H9 (cell line): ENCODE data around the gene NCF2. TPM values are rescaled to one million over a fixed set of nuclear protein-coding genes. Genes with fewer than 3 reads are reported as not detected.

ENCODE experiments used
- DNase-seq: peaks from one replicate; pipeline ENCODE4 v3.0.0-alpha.2; 2017
- H2AFZ ChIP-seq: one replicate; pipeline ENCODE4 v1.6.1; 2013; ENCODE audit warnings: mild to moderate bottlenecking, low read length, control low read depth, moderate library complexity
- H2AK5ac ChIP-seq: 2 replicates; pipeline ENCODE4 v1.6.1; 2013; ENCODE audit warnings: low read length, control low read depth, mixed read lengths; ENCODE audit not compliant: insufficient read length
- H2BK120ac ChIP-seq: one replicate; pipeline ENCODE4 v1.6.1; 2013; ENCODE audit warnings: low read depth, mild to moderate bottlenecking, low read length, control low read depth, inconsistent platforms; ENCODE audit not compliant: poor library complexity, severe bottlenecking
- H2BK12ac ChIP-seq: 2 replicates; pipeline ENCODE4 v1.6.1; 2013; ENCODE audit warnings: low read length, control low read depth, mixed read lengths, low read depth; ENCODE audit not compliant: insufficient read length
- H2BK15ac ChIP-seq: 2 replicates; pipeline ENCODE4 v1.6.1; 2013; ENCODE audit warnings: low read depth, low read length, control low read depth
- H2BK20ac ChIP-seq: one replicate; pipeline ENCODE4 v1.6.1; 2013; ENCODE audit warnings: low read depth, mild to moderate bottlenecking, low read length, control low read depth, inconsistent platforms; ENCODE audit not compliant: poor library complexity, severe bottlenecking
- H2BK5ac ChIP-seq: 2 replicates; pipeline ENCODE4 v1.6.1; 2013; ENCODE audit warnings: low read length, control low read depth, mixed read lengths; ENCODE audit not compliant: insufficient read length
- H3K14ac ChIP-seq: 2 replicates; pipeline ENCODE4 v1.6.1; 2013; ENCODE audit warnings: low read length, control low read depth; ENCODE audit not compliant: insufficient read depth
- H3K18ac ChIP-seq: 2 replicates; pipeline ENCODE4 v1.6.1; 2013; ENCODE audit warnings: low read depth, mild to moderate bottlenecking, mixed read lengths, low read length, control low read depth; ENCODE audit not compliant: insufficient read length
- H3K23ac ChIP-seq: 2 replicates; pipeline ENCODE4 v1.6.1; 2013; ENCODE audit warnings: low read length, control low read depth, mixed read lengths, low read depth; ENCODE audit not compliant: insufficient read length
- H3K23me2 ChIP-seq: 2 replicates; pipeline ENCODE4 v1.6.1; 2013; ENCODE audit warnings: low read depth, mild to moderate bottlenecking, mixed read lengths, low read length, control low read depth; ENCODE audit not compliant: insufficient read length, poor library complexity, severe bottlenecking
- H3K27ac ChIP-seq: 2 replicates; pipeline ENCODE4 v1.5.1; 2013; ENCODE audit warnings: low read length, control low read depth, mixed read lengths, low read depth; ENCODE audit not compliant: insufficient read length
- H3K27me3 ChIP-seq: 2 replicates; pipeline ENCODE4 v1.6.1; 2013; ENCODE audit warnings: low read length, control low read depth, inconsistent platforms; ENCODE audit not compliant: insufficient read depth
- H3K4ac ChIP-seq: 2 replicates; pipeline ENCODE4 v1.6.1; 2013; ENCODE audit warnings: low read depth, mild to moderate bottlenecking, control low read depth, inconsistent platforms, low read length, moderate library complexity
- H3K4me1 ChIP-seq: 2 replicates; pipeline ENCODE4 v1.6.1; 2013; ENCODE audit warnings: low read length, control low read depth, inconsistent platforms; ENCODE audit not compliant: insufficient read depth
- H3K4me2 ChIP-seq: 2 replicates; pipeline ENCODE4 v1.6.1; 2013; ENCODE audit warnings: low read length, control low read depth, mixed read lengths; ENCODE audit not compliant: insufficient read length, insufficient read depth
- H3K56ac ChIP-seq: 2 replicates; pipeline ENCODE4 v1.6.1; 2013; ENCODE audit warnings: low read depth, mild to moderate bottlenecking, mixed read lengths, low read length, control low read depth; ENCODE audit not compliant: insufficient read length
- H3K79me1 ChIP-seq: 2 replicates; pipeline ENCODE4 v1.6.1; 2013; ENCODE audit warnings: low read depth, mild to moderate bottlenecking, moderate library complexity, low read length, control low read depth, inconsistent platforms; ENCODE audit not compliant: insufficient read depth, poor library complexity, severe bottlenecking
- H3K79me2 ChIP-seq: 2 replicates; pipeline ENCODE4 v1.6.1; 2013; ENCODE audit warnings: low read length, control low read depth, inconsistent platforms; ENCODE audit not compliant: insufficient read depth
- H3K9ac ChIP-seq: 2 replicates; pipeline ENCODE4 v1.6.1; 2013; ENCODE audit warnings: low read length, control low read depth, mixed read lengths; ENCODE audit not compliant: insufficient read length; ENCODE audit errors: extremely low read depth
- H3K9me3 ChIP-seq: one replicate; pipeline ENCODE4 v1.6.1; 2013; ENCODE audit warnings: low read depth, low read length, inconsistent platforms; ENCODE audit not compliant: control insufficient read depth
- H3T11ph ChIP-seq: one replicate; pipeline ENCODE4 v1.6.1; 2013; ENCODE audit warnings: mild to moderate bottlenecking, low read length, control low read depth, inconsistent platforms
- H4K20me1 ChIP-seq: one replicate; pipeline ENCODE4 v1.6.1; 2013; ENCODE audit not compliant: control insufficient read depth, insufficient read length, insufficient read depth
- H4K5ac ChIP-seq: 2 replicates; pipeline ENCODE4 v1.6.1; 2013; ENCODE audit warnings: low read depth, mild to moderate bottlenecking, mixed read lengths, low read length, control low read depth; ENCODE audit not compliant: insufficient read length
- H4K8ac ChIP-seq: replicated peaks from 2 replicates; pipeline ENCODE4 v1.6.1; 2013; ENCODE audit warnings: low read length, control low read depth, mixed read lengths, low read depth; ENCODE audit not compliant: insufficient read length
- H4K91ac ChIP-seq: 2 replicates; pipeline ENCODE4 v1.6.1; 2013; ENCODE audit warnings: low read depth, mild to moderate bottlenecking, moderate library complexity, mixed read lengths, low read length, control low read depth; ENCODE audit not compliant: insufficient read length
- H3K27ac Mint-ChIP-seq, 3 experiments: 2 replicates in 2 of 3; 3 replicates in 1 of 3; pipeline ENCODE4 v1.8.0; 2020 to 2021; ENCODE audit warnings: mixed read lengths in 3 of 3, mild to moderate bottlenecking in 1 of 3, moderate library complexity in 1 of 3
- H3K27me3 Mint-ChIP-seq: 2 replicates; pipeline ENCODE4 v1.8.0; 2021; ENCODE audit warnings: low read depth, mild to moderate bottlenecking, moderate library complexity, mixed read lengths
- H3K36me3 Mint-ChIP-seq, 3 experiments: 2 replicates in 2 of 3; 3 replicates in 1 of 3; pipeline ENCODE4 v1.8.0; 2020 to 2021; ENCODE audit warnings: low read depth in 3 of 3, mixed read lengths in 3 of 3; ENCODE audit not compliant: insufficient read depth in 1 of 3
- H3K4me1 Mint-ChIP-seq, 2 experiments: 2 replicates each; pipeline ENCODE4 v1.8.0; 2020; ENCODE audit warnings: mixed read lengths in 2 of 2
- H3K4me3 Mint-ChIP-seq, 2 experiments: 2 replicates in 1 of 2; 3 replicates in 1 of 2; pipeline ENCODE4 v1.8.0; 2020 to 2021; ENCODE audit warnings: mild to moderate bottlenecking in 2 of 2, mixed read lengths in 2 of 2, moderate library complexity in 1 of 2
- H3K9me3 Mint-ChIP-seq, 2 experiments: 2 replicates in 1 of 2; 3 replicates in 1 of 2; pipeline ENCODE4 v1.8.0; 2020; ENCODE audit warnings: mild to moderate bottlenecking in 2 of 2, mixed read lengths in 2 of 2, moderate library complexity in 1 of 2
- CTCF ChIP-seq: fragments of 200-600 bp; sonication (generic); conservative IDR thresholded peaks from 3 replicates; pipeline ENCODE4 v1.8.0; 2021; ENCODE audit warnings: antibody characterized with exemption, mild to moderate bottlenecking
- WGBS: extraction: QIAGEN DNeasy Blood & Tissue Kit; methylation state at CpG from one replicate; pipeline ENCODE4 v1.1.7; 2013; ENCODE audit warnings: missing lambda C conversion rate, low lambda C conversion rate, mixed read lengths; ENCODE audit not compliant: insufficient read length; ENCODE audit errors: extremely low coverage; 5-methylcytosine and 5-hydroxymethylcytosine counted together
- total RNA-seq: library from RNA; stranded (reverse); gene quantifications from 2 replicates; pipeline ENCODE4 v1.2.1, GENCODE V29; 2021

NCF2 gene
- total RNA-seq, 1 experiment from 2014 or later, result not detected

- DNase-seq, result no peak
- H3K9me3 ChIP-seq, result no peaks in the 10 kb centered on the region
- no peak overlapping the region for H3K4me2 ChIP-seq
- H4K5ac ChIP-seq, result no peak overlapping the region
- no peak overlapping the region for H2AK5ac ChIP-seq
- no peaks in the 10 kb centered on the region for H3K9me3 Mint-ChIP-seq
- H3K23me2 ChIP-seq, result no peaks in the 10 kb centered on the region
- H4K8ac ChIP-seq, result no peak overlapping the region
- no peak overlapping the region for H2BK20ac ChIP-seq
- H3K27me3 ChIP-seq, result no peaks in the 10 kb centered on the region
- peaks cover 28% of the 10 kb centered on the region in 2 experiments for H3K4me1 Mint-ChIP-seq
- no peak overlapping the region for H3K4me3 Mint-ChIP-seq
- H3K9ac ChIP-seq, result no peak overlapping the region
- H2BK12ac ChIP-seq, result no peak overlapping the region
- no peaks in the 10 kb centered on the region for H3K27me3 Mint-ChIP-seq
- no CpG with 5 or more reads among the region's 3 CpGs for WGBS
- H3K18ac ChIP-seq, result no peak overlapping the region
- H4K20me1 ChIP-seq, result no peaks in the 10 kb centered on the region
- no peak overlapping the region for H3K14ac ChIP-seq
- no peak overlapping the region for H3K4ac ChIP-seq
- no peak overlapping the region for H3K27ac Mint-ChIP-seq
- H2BK15ac ChIP-seq, result no peak overlapping the region
- no peak overlapping the region for H2BK5ac ChIP-seq
- peaks cover 4% of the 10 kb centered on the region; the same call in 1 of the 2 replicates for H3K4me1 ChIP-seq
- H2AFZ ChIP-seq, result no peak overlapping the region
- no peak overlapping the region for H4K91ac ChIP-seq
- no peak overlapping the region for H3K23ac ChIP-seq
- no peak overlapping the region for H2BK120ac ChIP-seq
- no peak for TF ChIP-seq CTCF
- H3K27ac ChIP-seq, result no peak overlapping the region
- no peaks in the 10 kb centered on the region for H3K36me3 Mint-ChIP-seq
- H3T11ph ChIP-seq, result no peak overlapping the region
- no peaks in the 10 kb centered on the region for H3K79me1 ChIP-seq
- no peak overlapping the region for H3K56ac ChIP-seq
- H3K79me2 ChIP-seq, result no peaks in the 10 kb centered on the region
Observed at GRCh38 chr1:183593356-183593755, 3.1 kb upstream of the NCF2 start.
